ENCODE measurements around the gene CD58. TPM values are rescaled to one million over a fixed set of nuclear protein-coding genes. Genes with fewer than 3 reads are reported as not detected.
A peak's percentile ranks its signal among the peaks of the same experiment; 100 is the strongest.
"Not testable (repeated sequence)": the region's sequence is repeated elsewhere in the genome, so short reads cannot be mapped to it uniquely, and the experiment has no call there.

CD58 gene
- total RNA-seq: 10 to 100 TPM in 1 of 2 donors, 1 to 10 TPM in 1; 8.3 to 12.7 TPM

GRCh38 chr1:116570358-116571214 is at the start of gene CD58:
Gene CD58, minus strand, starts transcription at chr1:116571026. Its CDS starts 54 bp downstream, at chr1:116570972.
- H3K27ac Mint-ChIP-seq: peak within 1 kb of the TSS; percentile 79 to 90
- no peaks in the 10 kb centered on the region for H3K9me3 Mint-ChIP-seq
- peak; percentile 84 to 88 for ATAC-seq
- peaks cover 0 to 5% of the 10 kb centered on the region in 2 donors for H3K36me3 Mint-ChIP-seq
- DNase-seq (ENCODE audit: low spot score in 2 of 2): peak; percentile 80 to 85

DNA sequence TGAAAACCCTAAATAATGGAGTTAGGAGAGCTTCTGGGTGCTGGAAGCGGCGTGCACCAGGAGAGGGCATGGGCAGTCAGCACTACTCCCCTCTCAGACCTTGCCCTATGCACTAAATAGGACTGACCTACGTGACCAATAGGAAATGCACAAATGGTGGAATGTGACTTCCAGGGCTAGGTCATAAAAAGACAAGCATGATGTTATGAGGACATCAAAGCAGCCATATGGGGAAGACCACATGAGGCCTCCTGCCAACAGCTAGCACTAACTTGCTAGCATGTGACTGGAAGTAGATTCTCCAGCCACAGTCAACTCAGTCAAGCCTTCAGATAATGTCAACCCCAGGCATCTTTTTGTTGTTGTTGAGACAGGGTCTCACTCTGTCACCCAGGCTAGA is 49.6 kb upstream of the CD58 start:
- not testable (repeated sequence) for DNase-seq (ENCODE audit: low spot score in 2 of 2); H3K27ac Mint-ChIP-seq; H3K36me3 Mint-ChIP-seq; ATAC-seq; H3K9me3 Mint-ChIP-seq

GRCh38 chr1:116619106-116619505 is 48.3 kb upstream of the CD58 start:
- H3K36me3 Mint-ChIP-seq; ATAC-seq; H3K9me3 Mint-ChIP-seq; H3K27ac Mint-ChIP-seq; DNase-seq (ENCODE audit: low spot score in 2 of 2): not testable (repeated sequence)

DNA sequence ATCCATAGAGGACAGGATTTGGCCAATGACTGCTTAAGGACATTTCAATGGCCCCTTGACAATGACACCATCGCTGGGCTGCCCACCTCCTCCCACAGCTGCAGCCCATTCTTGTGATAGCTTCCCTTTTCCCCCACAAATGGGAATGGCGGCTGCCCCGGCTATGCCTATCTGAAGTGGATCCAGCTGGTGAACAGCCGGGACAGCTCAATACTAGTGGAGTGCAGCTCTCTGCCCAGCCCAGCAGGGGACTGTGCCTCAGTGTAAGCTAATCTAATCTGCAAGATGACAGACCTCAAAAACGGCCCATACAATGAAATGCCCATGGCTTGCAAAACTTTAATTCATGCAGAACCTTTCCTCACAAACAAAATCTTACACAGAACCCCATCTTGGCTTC is 47.0 kb upstream of the CD58 start:
- not testable (repeated sequence) for DNase-seq (ENCODE audit: low spot score in 2 of 2); ATAC-seq; H3K36me3 Mint-ChIP-seq; H3K9me3 Mint-ChIP-seq; H3K27ac Mint-ChIP-seq

- DNase-seq (ENCODE audit: low spot score in 2 of 2); H3K36me3 Mint-ChIP-seq; ATAC-seq; H3K9me3 Mint-ChIP-seq; H3K27ac Mint-ChIP-seq: not testable (repeated sequence)
These were observed 43.0 kb upstream of the CD58 start for GRCh38 chr1:116613825-116614224.

DNA sequence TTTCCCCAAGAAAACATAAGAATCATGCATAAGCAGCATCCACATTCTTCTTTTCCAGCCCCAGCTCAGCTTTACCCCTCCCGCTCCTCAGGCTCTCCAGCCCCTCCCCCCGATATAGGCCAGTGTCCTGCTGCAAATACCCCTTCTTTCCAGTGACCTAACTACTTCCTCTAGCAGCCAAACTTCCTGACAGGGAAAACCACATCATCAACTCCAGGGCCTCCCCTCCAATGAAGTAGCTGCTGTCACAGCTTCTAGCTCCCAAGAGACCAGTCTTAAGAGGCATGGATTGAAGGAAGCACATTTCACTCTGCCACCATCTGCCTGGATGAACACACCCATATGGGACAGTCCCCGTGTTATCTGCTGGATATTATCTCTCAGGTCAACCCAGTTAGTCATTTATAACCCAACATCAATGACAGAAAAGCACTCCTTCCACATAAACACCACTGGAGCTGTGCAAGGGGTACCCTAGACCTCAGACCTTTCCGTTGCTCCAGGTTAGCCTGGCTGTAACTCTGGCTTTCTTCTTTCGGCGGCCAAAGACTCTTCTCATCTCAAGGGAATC is 39.1 kb upstream of the CD58 start:
- H3K27ac Mint-ChIP-seq: peak overlapping the region in 1 of 2 donors; percentile 92
- not testable (repeated sequence) for H3K9me3 Mint-ChIP-seq; DNase-seq (ENCODE audit: low spot score in 2 of 2); H3K36me3 Mint-ChIP-seq
- ATAC-seq: peak in 1 of 2 donors; percentile 69

DNA sequence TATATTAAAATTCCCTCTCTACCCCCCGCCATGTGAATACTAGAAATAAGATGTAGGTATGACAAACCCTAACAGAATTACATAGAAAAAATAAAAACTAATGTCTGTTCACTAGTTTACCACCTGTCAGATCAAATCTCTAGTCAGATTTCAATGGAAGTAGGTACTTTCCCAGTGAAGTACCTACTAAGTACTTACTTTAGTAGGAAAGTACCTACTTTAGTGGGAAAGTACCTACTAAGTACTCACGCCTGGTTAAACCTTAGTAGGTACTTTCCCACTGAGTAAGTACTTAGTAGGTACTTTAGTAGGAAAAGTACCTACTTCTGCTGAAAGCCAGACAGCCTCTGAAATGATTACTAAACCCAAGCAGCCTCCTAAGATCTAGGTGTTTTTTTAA is 38.0 kb upstream of the CD58 start:
- H3K27ac Mint-ChIP-seq: peak overlapping the region in 1 of 2 donors; percentile 92
- H3K9me3 Mint-ChIP-seq; H3K36me3 Mint-ChIP-seq; DNase-seq (ENCODE audit: low spot score in 2 of 2): not testable (repeated sequence)
- peak in 1 of 2 donors; percentile 86 for ATAC-seq

GRCh38 chr1:116608151-116608550 is 37.3 kb upstream of the CD58 start:
- not testable (repeated sequence) for H3K36me3 Mint-ChIP-seq
- peak overlapping the region in 1 of 2 donors; percentile 92 for H3K27ac Mint-ChIP-seq

DNA sequence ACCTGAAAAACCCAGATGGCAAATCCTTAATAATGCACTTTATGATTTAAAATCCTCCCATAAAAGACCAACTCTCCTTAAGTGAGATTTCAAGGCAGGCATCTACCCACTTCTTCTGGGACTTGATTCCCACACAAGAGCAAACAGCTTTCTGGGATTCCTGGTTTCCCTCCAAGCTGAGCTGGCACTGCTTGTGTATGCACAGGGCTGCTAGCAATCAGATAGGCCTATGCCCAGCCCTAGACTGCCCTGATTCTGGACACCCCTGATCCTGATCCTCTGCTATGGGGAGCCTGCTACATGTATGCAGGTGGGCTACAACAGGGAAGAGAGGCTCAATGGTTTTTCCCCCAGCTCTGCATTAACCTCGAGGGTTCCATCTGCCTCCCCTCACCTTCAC is 36.6 kb upstream of the CD58 start:
- H3K36me3 Mint-ChIP-seq; ATAC-seq; DNase-seq (ENCODE audit: low spot score in 2 of 2); H3K9me3 Mint-ChIP-seq: not testable (repeated sequence)
- H3K27ac Mint-ChIP-seq: peak overlapping the region in 1 of 2 donors; percentile 92

More at GRCh38 chr1:116608151-116608550, 37.3 kb upstream of the CD58 start:
- not testable (repeated sequence) for DNase-seq (ENCODE audit: low spot score in 2 of 2); H3K9me3 Mint-ChIP-seq; ATAC-seq

DNA sequence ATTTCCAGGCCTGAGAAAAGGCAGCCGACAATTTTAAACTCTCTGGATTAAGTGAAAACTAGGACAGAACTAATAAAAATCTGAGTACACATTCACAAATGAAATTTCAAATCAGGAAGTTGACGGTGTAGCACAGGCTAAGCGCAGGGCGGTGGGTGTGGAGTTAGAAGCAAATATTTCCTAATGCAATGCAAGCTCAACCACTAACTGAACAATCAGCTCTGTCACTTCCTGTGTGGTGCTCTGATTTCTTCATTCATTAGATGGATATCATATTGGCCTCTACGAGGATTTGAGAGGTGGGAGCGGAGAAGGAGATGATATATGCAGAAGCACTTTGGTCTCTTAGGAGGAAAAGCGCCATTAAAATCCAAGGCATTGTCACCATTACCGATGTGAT is 35.2 kb upstream of the CD58 start:
- not testable (repeated sequence) for H3K9me3 Mint-ChIP-seq, ATAC-seq

GRCh38 chr1:116605315-116605714 is 34.5 kb upstream of the CD58 start:
- H3K27ac Mint-ChIP-seq: no peak overlapping the region
- DNase-seq (ENCODE audit: low spot score in 2 of 2) (no peak), ATAC-seq (no peak)
- H3K36me3 Mint-ChIP-seq: peaks cover 0 to 4% of the 10 kb centered on the region in 2 donors
- H3K9me3 Mint-ChIP-seq: no peaks in the 10 kb centered on the region

More for the DNA sequence above, 35.2 kb upstream of the CD58 start:
- DNase-seq (ENCODE audit: low spot score in 2 of 2); H3K27ac Mint-ChIP-seq; H3K36me3 Mint-ChIP-seq: not testable (repeated sequence)

GRCh38 chr1:116604408-116604807 is 33.6 kb upstream of the CD58 start:
- H3K27ac Mint-ChIP-seq; ATAC-seq; DNase-seq (ENCODE audit: low spot score in 2 of 2); H3K9me3 Mint-ChIP-seq; H3K36me3 Mint-ChIP-seq: not testable (repeated sequence)

DNA sequence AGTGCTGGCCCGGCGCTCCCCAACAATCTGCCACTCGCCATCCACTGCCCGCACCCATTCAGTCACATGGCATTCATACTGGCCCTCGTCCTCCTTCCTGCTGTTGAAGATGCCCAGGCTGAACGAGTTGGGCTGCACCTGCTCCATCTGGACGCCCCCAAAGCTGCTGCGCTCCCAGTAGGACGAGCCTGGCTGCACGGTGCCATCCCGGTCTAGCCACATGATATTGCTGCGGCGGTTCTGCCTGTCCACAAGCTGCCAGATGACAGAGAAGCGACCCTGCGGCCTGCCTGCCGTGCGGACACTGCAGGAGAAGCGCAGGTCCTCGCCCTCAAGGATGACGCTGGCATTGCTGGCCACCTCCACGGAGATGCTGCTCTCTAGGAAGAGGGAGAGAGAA is 32.8 kb upstream of the CD58 start:
- not testable (repeated sequence) for H3K27ac Mint-ChIP-seq; H3K9me3 Mint-ChIP-seq; ATAC-seq; DNase-seq (ENCODE audit: low spot score in 2 of 2); H3K36me3 Mint-ChIP-seq

DNA sequence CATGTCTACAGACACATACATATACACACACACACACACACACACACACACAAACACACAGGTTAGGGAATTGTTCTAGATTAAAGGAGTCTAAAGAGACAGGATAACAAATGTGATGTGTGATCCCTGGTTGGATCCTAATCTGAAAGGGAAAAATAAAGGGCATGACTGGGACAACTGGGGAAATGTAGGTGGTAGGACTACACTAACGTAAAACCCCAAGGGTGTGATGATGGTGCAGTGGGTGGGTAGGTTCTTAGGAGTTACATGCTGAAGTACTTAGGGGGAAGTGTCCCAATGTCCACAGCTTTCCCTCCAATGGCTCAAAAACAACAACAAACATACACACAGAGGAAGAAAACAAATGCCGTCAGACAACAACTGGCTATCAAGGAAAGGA is 28.5 kb upstream of the CD58 start:
- not testable (repeated sequence) for DNase-seq (ENCODE audit: low spot score in 2 of 2); ATAC-seq; H3K9me3 Mint-ChIP-seq; H3K27ac Mint-ChIP-seq; H3K36me3 Mint-ChIP-seq

- not testable (repeated sequence) for H3K9me3 Mint-ChIP-seq; H3K36me3 Mint-ChIP-seq; H3K27ac Mint-ChIP-seq; DNase-seq (ENCODE audit: low spot score in 2 of 2)
- peak in 1 of 2 donors; percentile 71 for ATAC-seq
These were observed 27.7 kb upstream of the CD58 start for GRCh38 chr1:116598420-116599036.

GRCh38 chr1:116597388-116597787 is 26.6 kb upstream of the CD58 start:
- H3K9me3 Mint-ChIP-seq; DNase-seq (ENCODE audit: low spot score in 2 of 2); H3K36me3 Mint-ChIP-seq; H3K27ac Mint-ChIP-seq: not testable (repeated sequence)
- peak; percentile 52 to 69 for ATAC-seq

GRCh38 chr1:116596742-116597307 is 26.0 kb upstream of the CD58 start:
- not testable (repeated sequence) for H3K9me3 Mint-ChIP-seq; ATAC-seq; H3K36me3 Mint-ChIP-seq; DNase-seq (ENCODE audit: low spot score in 2 of 2); H3K27ac Mint-ChIP-seq
